Gastroesophageal sphincter (tissue), 3 donors: ENCODE results near the gene HOXC10.

ENCODE experiments used
- CTCF ChIP-seq, 4 experiments: fragments of 200-600 bp in 2 of 4; fragments of 450-650 bp in 2 of 4; sonication (generic) in 1 of 4; IDR thresholded peaks; one replicate each; pipeline ENCODE4 v1.5.1; 2017 to 2019; ENCODE audit warnings: antibody characterized with exemption in 4 of 4, mild to moderate bottlenecking in 2 of 4, moderate library complexity in 2 of 4
- POLR2A ChIP-seq, 2 donors: fragments of 450-650 bp; IDR thresholded peaks; one replicate each; pipeline ENCODE4 v1.6.1; 2017; ENCODE audit warnings: antibody characterized with exemption in 2 of 2, mild to moderate bottlenecking in 2 of 2, moderate library complexity in 1 of 2

- TF ChIP-seq CTCF (IDR thresholded peaks at IDR 0.05) (no peak), POLR2A (IDR thresholded peaks at IDR 0.05) (no peak)
These were observed 19.5 kb upstream of the HOXC10 start for GRCh38 chr12:53965281-53966084.
